ENCODE results near the gene LOXL3. TPM values are rescaled to one million over a fixed set of nuclear protein-coding genes. Genes with fewer than 3 reads are reported as not detected.
"Not testable (repeated sequence)": the region's sequence is repeated elsewhere in the genome, so short reads cannot be mapped to it uniquely, and the experiment has no call there.

Gene LOXL3
- total RNA-seq, 2 experiments from 2014 or later: 0.25 TPM; not detected in 1

- DNase-seq: no peak
- Mint-ChIP-seq H3K27ac (no peak overlapping the region), H3K4me3 (no peak overlapping the region), H3K4me1 (ENCODE audit: low read depth) (no peaks in the 10 kb centered on the region), H3K9me3 (no peaks in the 10 kb centered on the region), H3K27me3 (peaks cover 49% of the 10 kb centered on the region), H3K36me3 (ENCODE audit: low read depth) (no peaks in the 10 kb centered on the region)
- Histone ChIP-seq H3K9me3 (ENCODE audit: control insufficient read depth in 1 of 2, insufficient read depth in 1 of 2, low read length in 2 of 2) (no peaks in the 10 kb centered on the region), H3K4me3 (ENCODE audit: low read length) (no peak overlapping the region), H3K4me1 (ENCODE audit: insufficient read depth, low read length) (no peaks in the 10 kb centered on the region), H3K27me3 (ENCODE audit: control insufficient read depth in 1 of 2, insufficient read depth in 2 of 2, low read length in 2 of 2) (no peaks in the 10 kb centered on the region), H3K36me3 (ENCODE audit: insufficient read depth, low read length) (no peaks in the 10 kb centered on the region), H3K27ac (ENCODE audit: low read depth in 1 of 2, low read length in 2 of 2) (no peak overlapping the region)
- TF ChIP-seq CTCF (IDR thresholded peaks at IDR 0.05): no peak
- intact Hi-C loops (cut with DNase I, micrococcal nuclease): no loop called here
- ChIA-PET CTCF (no interaction called here), POLR2A (no interaction called here)
- no peak for ATAC-seq (ENCODE audit: poor library complexity)
Measured at GRCh38 chr2:74562126-74562775, 8.5 kb upstream of the LOXL3 start.

GRCh38 chr2:74561022-74561421 is 7.3 kb upstream of the LOXL3 start:
- POLR2A ChIA-PET; H3K9me3 ChIP-seq (ENCODE audit: control insufficient read depth in 1 of 2, insufficient read depth in 1 of 2, low read length in 2 of 2); H3K27ac ChIP-seq (ENCODE audit: low read depth in 1 of 2, low read length in 2 of 2); ATAC-seq (ENCODE audit: poor library complexity); CTCF ChIA-PET; H3K4me1 ChIP-seq (ENCODE audit: insufficient read depth, low read length); H3K4me3 Mint-ChIP-seq; H3K27me3 ChIP-seq (ENCODE audit: control insufficient read depth in 1 of 2, insufficient read depth in 2 of 2, low read length in 2 of 2); H3K27ac Mint-ChIP-seq; H3K36me3 Mint-ChIP-seq (ENCODE audit: low read depth); H3K9me3 Mint-ChIP-seq; H3K4me1 Mint-ChIP-seq (ENCODE audit: low read depth); intact Hi-C loops (cut with DNase I, micrococcal nuclease); H3K4me3 ChIP-seq (ENCODE audit: low read length); DNase-seq: not testable (repeated sequence)
- peaks cover 41% of the 10 kb centered on the region for H3K27me3 Mint-ChIP-seq
- H3K36me3 ChIP-seq (ENCODE audit: insufficient read depth, low read length): peaks cover 10% of the 10 kb centered on the region

- H3K27ac Mint-ChIP-seq: no peak overlapping the region
- no peak for TF ChIP-seq CTCF (IDR thresholded peaks at IDR 0.05)
Measured at GRCh38 chr2:74560591-74560990, 6.8 kb upstream of the LOXL3 start.

GRCh38 chr2:74559912-74560311 is 6.2 kb upstream of the LOXL3 start:
- CTCF ChIA-PET: no interaction called here
- intact Hi-C loops (cut with DNase I, micrococcal nuclease): loop anchor here in 1 of 2 experiments (10.0 kb wide), 1 partner anchor 95 kb away; the partner anchor contains the start of gene SEMA4F

More at GRCh38 chr2:74560591-74560990, 6.8 kb upstream of the LOXL3 start:
- ATAC-seq (ENCODE audit: poor library complexity): no peak
- no peak overlapping the region for H3K4me3 Mint-ChIP-seq
- peaks cover 6% of the 10 kb centered on the region for H3K36me3 Mint-ChIP-seq (ENCODE audit: low read depth)
- Histone ChIP-seq H3K4me3 (ENCODE audit: low read length) (no peak overlapping the region), H3K9me3 (ENCODE audit: control insufficient read depth in 1 of 2, insufficient read depth in 1 of 2, low read length in 2 of 2) (peaks cover 0 to 4% of the 10 kb centered on the region in 2 experiments), H3K27ac (ENCODE audit: low read depth in 1 of 2, low read length in 2 of 2) (no peak overlapping the region), H3K27me3 (ENCODE audit: control insufficient read depth in 1 of 2, insufficient read depth in 2 of 2, low read length in 2 of 2) (no peaks in the 10 kb centered on the region), H3K4me1 (ENCODE audit: insufficient read depth, low read length) (peaks cover 8% of the 10 kb centered on the region), H3K36me3 (ENCODE audit: insufficient read depth, low read length) (peaks cover 12% of the 10 kb centered on the region)
- no peaks in the 10 kb centered on the region for H3K4me1 Mint-ChIP-seq (ENCODE audit: low read depth)
- POLR2A ChIA-PET: no interaction called here
- intact Hi-C loops (cut with DNase I, micrococcal nuclease): no loop called here
- no peaks in the 10 kb centered on the region for H3K9me3 Mint-ChIP-seq
- no peak for DNase-seq
- CTCF ChIA-PET: no interaction called here
- H3K27me3 Mint-ChIP-seq: peaks cover 37% of the 10 kb centered on the region

More at GRCh38 chr2:74559912-74560311, 6.2 kb upstream of the LOXL3 start:
- Histone ChIP-seq H3K27ac (ENCODE audit: low read depth in 1 of 2, low read length in 2 of 2) (no peak overlapping the region), H3K9me3 (ENCODE audit: control insufficient read depth in 1 of 2, insufficient read depth in 1 of 2, low read length in 2 of 2) (peaks cover 0 to 4% of the 10 kb centered on the region in 2 experiments), H3K4me1 (ENCODE audit: insufficient read depth, low read length) (peaks cover 15% of the 10 kb centered on the region), H3K27me3 (ENCODE audit: control insufficient read depth in 1 of 2, insufficient read depth in 2 of 2, low read length in 2 of 2) (no peaks in the 10 kb centered on the region), H3K4me3 (ENCODE audit: low read length) (no peak overlapping the region), H3K36me3 (ENCODE audit: insufficient read depth, low read length) (peaks cover 12% of the 10 kb centered on the region)
- TF ChIP-seq CTCF (IDR thresholded peaks at IDR 0.05): no peak
- POLR2A ChIA-PET: no interaction called here
- ATAC-seq (ENCODE audit: poor library complexity): no peak
- H3K27me3 Mint-ChIP-seq: peaks cover 36% of the 10 kb centered on the region
- H3K4me3 Mint-ChIP-seq: no peak overlapping the region
- H3K4me1 Mint-ChIP-seq (ENCODE audit: low read depth): peaks cover 5% of the 10 kb centered on the region
- H3K9me3 Mint-ChIP-seq: no peaks in the 10 kb centered on the region
- no peak for DNase-seq
- peaks cover 11% of the 10 kb centered on the region for H3K36me3 Mint-ChIP-seq (ENCODE audit: low read depth)
- no peak overlapping the region for H3K27ac Mint-ChIP-seq

All from CD4-positive, alpha-beta T cell (primary cell).